Stomach (tissue), 9 donors: Measurements from ENCODE around the gene PEX11B. TPM values are rescaled to one million over a fixed set of nuclear protein-coding genes. Genes with fewer than 3 reads are reported as not detected.

Experiments used
- DNase-seq, 2 donors: peaks; one replicate each; pipeline versions ENCODE4 v3.0.0 to v3.0.0-alpha.2; 2013 to 2019
- H3K27ac ChIP-seq, 5 donors: fragments of 200-600 bp in 4 of 5; sonication (generic) in 4 of 5; one replicate each; pipeline ENCODE4 v1.5.1; 2013 to 2019; ENCODE audit warnings: mild to moderate bottlenecking in 1 of 5, moderate library complexity in 1 of 5
- H3K27me3 ChIP-seq, 3 donors: fragments of 200-600 bp; sonication (generic); one replicate each; pipeline ENCODE4 v1.5.1; 2017 to 2019; ENCODE audit warnings: mixed run types in 1 of 3
- H3K36me3 ChIP-seq, 4 donors: fragments of 200-600 bp; sonication (generic); 1 replicate in 3 of 4; 2 replicates in 1 of 4; pipeline ENCODE4 v1.5.1; 2016 to 2019
- H3K4me1 ChIP-seq, 4 donors: fragments of 200-600 bp; sonication (generic); one replicate each; pipeline ENCODE4 v1.5.1; 2016 to 2019
- H3K4me3 ChIP-seq, 4 donors: fragments of 200-600 bp; sonication (generic) in 3 of 4; one replicate each; pipeline ENCODE4 v1.5.1; 2016 to 2019; ENCODE audit warnings: mild to moderate bottlenecking in 1 of 4
- H3K9me3 ChIP-seq, 4 donors: fragments of 200-600 bp; sonication (generic); one replicate each; pipeline ENCODE4 v1.5.1; 2016 to 2019
- EP300 ChIP-seq: sonication (generic); formaldehyde crosslinking; IDR thresholded peaks from one replicate; pipeline ENCODE4 v1.6.1; 2017; ENCODE audit warnings: antibody characterized with exemption
- POLR2A ChIP-seq, 4 donors: fragments of 450-650 bp; IDR thresholded peaks; one replicate each; pipeline ENCODE4 v1.6.1; 2016; ENCODE audit warnings: antibody characterized with exemption in 4 of 4, control low read depth in 2 of 4, mild to moderate bottlenecking in 1 of 4, moderate library complexity in 1 of 4
- POLR2AphosphoS5 ChIP-seq, 3 donors: sonication (generic); formaldehyde crosslinking; IDR thresholded peaks; one replicate each; pipeline ENCODE4 v1.6.1; 2016; ENCODE audit warnings: antibody characterized with exemption in 3 of 3
- WGBS, 5 donors: extraction: QIAGEN DNeasy Blood & Tissue Kit in 3 of 5; methylation state at CpG; one replicate each; pipeline versions ENCODE4 v1.1.5 to v1.1.7; 2013 to 2018; 5-methylcytosine and 5-hydroxymethylcytosine counted together
- intact Hi-C: fragments of 100-400 bp; cut with DNase I; formaldehyde crosslinking; loops from one replicate; pipeline ENCODE4 v1.15.1; 2023; ENCODE audit warnings: low total_unique reads
- polyA plus RNA-seq, 3 donors: library from polyadenylated mRNA; stranded (reverse); fragments of 200-250 nt; gene quantifications; one replicate each; pipeline ENCODE4 v1.2.3, GENCODE V29; 2013
- total RNA-seq, 5 donors: library from RNA; depleted of rRNA; stranded (reverse); fragments of >200 nt; gene quantifications; one replicate each; pipeline versions ENCODE4 v1.1.0 to v1.2.3, GENCODE V29; 2014 to 2016
- TF ChIP-seq, protein P1 (sequence below), 7 experiments: fragments of 450-650 bp in 4 of 7; fragments of 200-600 bp in 3 of 7; sonication (generic) in 3 of 7; IDR thresholded peaks; one replicate each; pipeline ENCODE4 v1.5.1; 2016 to 2019; ENCODE audit warnings: antibody characterized with exemption in 7 of 7, control low read depth in 2 of 7, mild to moderate bottlenecking in 1 of 7
- donor health status: healthy with polysubstance abuse.
- donor health status: Bipolar disorder and iron deficiency.
- donor health status: healthy.

Gene PEX11B
- total and polyA plus RNA-seq, 8 donors = 15.6 to 46.6 (median 31.8) TPM

GRCh38 chr1:145889722-145890121 is 28.8 kb downstream of the PEX11B start:
- intact Hi-C loops = no loop called here
- peaks cover 51 to 72% (median 58%) of the 10 kb centered on the region in 4 donors for H3K4me1 ChIP-seq
- H3K27ac ChIP-seq = peak overlapping the region in 4 of 5 donors; percentile 88 to 97 (median 94)
- TF ChIP-seq EP300 (no peak), POLR2A (IDR thresholded peaks at IDR 0.05) (no peak), POLR2AphosphoS5 (IDR thresholded peaks at IDR 0.05) (no peak)
- TF ChIP-seq, protein P1, sequence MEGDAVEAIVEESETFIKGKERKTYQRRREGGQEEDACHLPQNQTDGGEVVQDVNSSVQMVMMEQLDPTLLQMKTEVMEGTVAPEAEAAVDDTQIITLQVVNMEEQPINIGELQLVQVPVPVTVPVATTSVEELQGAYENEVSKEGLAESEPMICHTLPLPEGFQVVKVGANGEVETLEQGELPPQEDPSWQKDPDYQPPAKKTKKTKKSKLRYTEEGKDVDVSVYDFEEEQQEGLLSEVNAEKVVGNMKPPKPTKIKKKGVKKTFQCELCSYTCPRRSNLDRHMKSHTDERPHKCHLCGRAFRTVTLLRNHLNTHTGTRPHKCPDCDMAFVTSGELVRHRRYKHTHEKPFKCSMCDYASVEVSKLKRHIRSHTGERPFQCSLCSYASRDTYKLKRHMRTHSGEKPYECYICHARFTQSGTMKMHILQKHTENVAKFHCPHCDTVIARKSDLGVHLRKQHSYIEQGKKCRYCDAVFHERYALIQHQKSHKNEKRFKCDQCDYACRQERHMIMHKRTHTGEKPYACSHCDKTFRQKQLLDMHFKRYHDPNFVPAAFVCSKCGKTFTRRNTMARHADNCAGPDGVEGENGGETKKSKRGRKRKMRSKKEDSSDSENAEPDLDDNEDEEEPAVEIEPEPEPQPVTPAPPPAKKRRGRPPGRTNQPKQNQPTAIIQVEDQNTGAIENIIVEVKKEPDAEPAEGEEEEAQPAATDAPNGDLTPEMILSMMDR (IDR thresholded peaks at IDR 0.05) = no peak
- H3K27me3 ChIP-seq = no peaks in the 10 kb centered on the region
- no peaks in the 10 kb centered on the region for H3K9me3 ChIP-seq
- DNase-seq = no peak
- H3K36me3 ChIP-seq = no peaks in the 10 kb centered on the region
- no peak overlapping the region for H3K4me3 ChIP-seq
- 66 to 87% (median 73%) methylated on average over 3 of the region's 3 CpGs for WGBS, 5 donors

- no peaks in the 10 kb centered on the region for H3K27me3 ChIP-seq
- TF ChIP-seq, protein P1 (IDR thresholded peaks at IDR 0.05) = no peak
- TF ChIP-seq POLR2A (IDR thresholded peaks at IDR 0.05) (no peak), EP300 (no peak), POLR2AphosphoS5 (IDR thresholded peaks at IDR 0.05) (peak in 1 of 3 donors; percentile 9)
- WGBS, 5 donors = 29 to 51% (median 36%) methylated on average over 5 of the region's 5 CpGs
- H3K27ac ChIP-seq = peak overlapping the region in 4 of 5 donors; percentile 56 to 62 (median 60)
- no peaks in the 10 kb centered on the region for H3K36me3 ChIP-seq
- intact Hi-C loops = no loop called here
- H3K4me3 ChIP-seq = no peak overlapping the region
- peak in 1 of 2 donors; percentile 70 for DNase-seq
- peaks cover 43 to 60% (median 50%) of the 10 kb centered on the region in 4 donors for H3K4me1 ChIP-seq
- no peaks in the 10 kb centered on the region for H3K9me3 ChIP-seq
Observed at GRCh38 chr1:145887631-145888030, 30.9 kb downstream of the PEX11B start.

DNA sequence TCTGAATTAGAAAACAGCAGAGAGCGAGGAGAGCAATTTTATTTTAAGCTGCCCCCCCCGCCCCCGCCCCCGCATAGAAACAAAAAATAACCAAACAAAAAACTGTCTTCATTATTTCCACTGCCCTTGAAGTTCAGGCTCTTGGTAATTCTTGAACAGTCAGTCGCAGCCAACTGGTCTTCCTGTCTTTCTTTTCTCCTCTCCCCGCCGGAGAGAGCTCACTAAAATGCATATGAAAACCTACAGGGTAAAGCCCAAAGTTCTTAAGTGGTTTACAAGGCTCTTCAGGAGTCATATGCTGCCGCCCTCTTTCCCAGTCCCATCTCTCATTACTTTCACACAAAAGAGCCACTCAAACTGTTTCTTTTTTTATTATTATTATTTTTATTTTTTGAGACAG is 31.7 kb downstream of the PEX11B start:
- intact Hi-C loops = no loop called here
- WGBS, 5 donors = 64 to 82% (median 74%) methylated on average over 8 of the region's 8 CpGs
- no peak overlapping the region for H3K4me3 ChIP-seq
- peaks cover 35 to 52% (median 43%) of the 10 kb centered on the region in 4 donors for H3K4me1 ChIP-seq
- TF ChIP-seq EP300 (no peak), POLR2AphosphoS5 (IDR thresholded peaks at IDR 0.05) (no peak), POLR2A (IDR thresholded peaks at IDR 0.05) (no peak)
- TF ChIP-seq, protein P1 (IDR thresholded peaks at IDR 0.05) = no peak
- no peaks in the 10 kb centered on the region for H3K36me3 ChIP-seq
- DNase-seq = no peak
- H3K27ac ChIP-seq = peak overlapping the region in 4 of 5 donors; percentile 56 to 62 (median 60)
- no peaks in the 10 kb centered on the region for H3K9me3 ChIP-seq
- H3K27me3 ChIP-seq = no peaks in the 10 kb centered on the region

DNA sequence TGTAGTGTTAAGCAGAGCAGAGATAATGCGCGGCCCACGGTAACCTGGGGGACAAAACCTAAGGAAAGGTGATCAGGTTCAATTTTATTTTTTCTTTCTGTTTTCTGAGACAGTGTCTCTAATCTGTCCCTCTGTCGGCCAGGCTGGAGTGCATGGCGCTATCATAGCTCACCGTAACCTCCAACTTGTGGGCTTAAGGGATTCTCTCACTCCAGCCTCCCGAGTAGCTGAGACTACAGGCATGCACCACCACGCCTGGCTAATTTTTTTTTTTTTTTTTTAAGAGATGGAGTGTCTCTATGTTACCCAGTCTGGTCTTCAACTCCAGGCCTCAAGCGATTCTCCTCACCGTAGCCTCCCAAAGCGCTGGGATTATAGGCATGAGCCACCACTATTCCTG is 32.1 kb downstream of the PEX11B start:
- Histone ChIP-seq H3K4me1 (peaks cover 30 to 48% (median 39%) of the 10 kb centered on the region in 4 donors), H3K9me3 (no peaks in the 10 kb centered on the region), H3K4me3 (peak overlapping the region; percentile 64 to 88 (median 80)), H3K27me3 (no peaks in the 10 kb centered on the region), H3K36me3 (no peaks in the 10 kb centered on the region), H3K27ac (peak overlapping the region in 3 of 5 donors; percentile 43 to 70 (median 60))
- TF ChIP-seq EP300 = no peak
- TF ChIP-seq, protein P1 (IDR thresholded peaks at IDR 0.05) = no peak
- TF ChIP-seq POLR2AphosphoS5 (IDR thresholded peaks at IDR 0.05) = no peak
- no peak for TF ChIP-seq POLR2A (IDR thresholded peaks at IDR 0.05)
- 42 to 51% (median 46%) methylated on average over 11 of the region's 11 CpGs for WGBS, 5 donors
- intact Hi-C loops = no loop called here
- DNase-seq = no peak
